ENCODE results near the gene NID1.

DNA sequence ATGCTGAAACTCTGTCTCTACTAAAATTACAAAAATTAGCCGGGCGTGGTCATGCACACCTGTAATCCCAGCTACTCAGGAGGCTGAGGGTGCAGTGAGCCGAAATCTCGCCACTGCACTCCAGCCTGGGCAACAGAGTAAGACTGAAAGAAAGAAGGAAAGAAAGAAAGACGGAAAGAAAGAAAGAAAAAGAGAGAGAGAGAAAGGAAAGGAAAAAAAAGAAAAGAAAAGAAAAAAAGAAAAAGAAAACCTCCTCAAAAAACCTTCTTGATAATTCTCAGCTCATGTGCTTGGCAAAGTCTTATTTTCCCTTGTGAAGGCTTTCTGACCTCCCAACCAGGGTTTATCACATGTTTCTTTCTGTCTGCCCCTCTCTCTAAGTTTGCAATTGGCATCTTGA, 7.3 kb downstream of the NID1 start:
- TF ChIP-seq, protein P1, sequence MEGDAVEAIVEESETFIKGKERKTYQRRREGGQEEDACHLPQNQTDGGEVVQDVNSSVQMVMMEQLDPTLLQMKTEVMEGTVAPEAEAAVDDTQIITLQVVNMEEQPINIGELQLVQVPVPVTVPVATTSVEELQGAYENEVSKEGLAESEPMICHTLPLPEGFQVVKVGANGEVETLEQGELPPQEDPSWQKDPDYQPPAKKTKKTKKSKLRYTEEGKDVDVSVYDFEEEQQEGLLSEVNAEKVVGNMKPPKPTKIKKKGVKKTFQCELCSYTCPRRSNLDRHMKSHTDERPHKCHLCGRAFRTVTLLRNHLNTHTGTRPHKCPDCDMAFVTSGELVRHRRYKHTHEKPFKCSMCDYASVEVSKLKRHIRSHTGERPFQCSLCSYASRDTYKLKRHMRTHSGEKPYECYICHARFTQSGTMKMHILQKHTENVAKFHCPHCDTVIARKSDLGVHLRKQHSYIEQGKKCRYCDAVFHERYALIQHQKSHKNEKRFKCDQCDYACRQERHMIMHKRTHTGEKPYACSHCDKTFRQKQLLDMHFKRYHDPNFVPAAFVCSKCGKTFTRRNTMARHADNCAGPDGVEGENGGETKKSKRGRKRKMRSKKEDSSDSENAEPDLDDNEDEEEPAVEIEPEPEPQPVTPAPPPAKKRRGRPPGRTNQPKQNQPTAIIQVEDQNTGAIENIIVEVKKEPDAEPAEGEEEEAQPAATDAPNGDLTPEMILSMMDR (IDR thresholded peaks at IDR 0.05) = no peak
- no peak for TF ChIP-seq POLR2A (IDR thresholded peaks at IDR 0.05)
